ENCODE measurements around the gene ARNT2. TPM values are rescaled to one million over a fixed set of nuclear protein-coding genes. Genes with fewer than 3 reads are reported as not detected.

The ARNT2 gene
- total RNA-seq, 1 donor from 2014 or later = 4.9 TPM

GRCh38 chr15:80591938-80592825 lies 188.0 kb downstream of the ARNT2 start:
- intact Hi-C loops (cut with DNase I) = no loop called here
- no peak for ATAC-seq
- no peak for DNase-seq (ENCODE audit: missing footprints)

GRCh38 chr15:80593486-80594030 lies 189.4 kb downstream of the ARNT2 start:
- intact Hi-C loops (cut with DNase I) = no loop called here
- ATAC-seq (no peak), DNase-seq (ENCODE audit: missing footprints) (no peak)

- intact Hi-C loops (cut with DNase I) = no loop called here
- no peak for DNase-seq (ENCODE audit: missing footprints)
- no peak for ATAC-seq
These were observed 190.1 kb downstream of the ARNT2 start for GRCh38 chr15:80594091-80594889.

- ATAC-seq (no peak), DNase-seq (ENCODE audit: missing footprints) (no peak)
- intact Hi-C loops (cut with DNase I) = no loop called here
These were observed 191.2 kb downstream of the ARNT2 start for GRCh38 chr15:80595396-80595795.

- DNase-seq (ENCODE audit: missing footprints) (no peak), ATAC-seq (peak; percentile 54)
- intact Hi-C loops (cut with DNase I) = no loop called here
These were observed 192.4 kb downstream of the ARNT2 start for GRCh38 chr15:80596521-80596976.

- ATAC-seq = no peak
- no peak for DNase-seq (ENCODE audit: missing footprints)
- intact Hi-C loops (cut with DNase I) = no loop called here
These were observed 192.9 kb downstream of the ARNT2 start for GRCh38 chr15:80597076-80597475.

- intact Hi-C loops (cut with DNase I) = no loop called here
- ATAC-seq = no peak
- no peak for DNase-seq (ENCODE audit: missing footprints)
These were observed 195.2 kb downstream of the ARNT2 start for GRCh38 chr15:80599359-80599758.

GRCh38 chr15:80600626-80601025 lies 196.4 kb downstream of the ARNT2 start:
- intact Hi-C loops (cut with DNase I) = no loop called here
- DNase-seq (ENCODE audit: missing footprints) (no peak), ATAC-seq (no peak)

- DNase-seq (ENCODE audit: missing footprints) (no peak), ATAC-seq (no peak)
- intact Hi-C loops (cut with DNase I) = no loop called here
These were observed 197.1 kb downstream of the ARNT2 start for GRCh38 chr15:80601256-80601655.

GRCh38 chr15:80604583-80605575 lies 200.7 kb downstream of the ARNT2 start:
- ATAC-seq (no peak), DNase-seq (ENCODE audit: missing footprints) (no peak)
- intact Hi-C loops (cut with DNase I) = no loop called here

- DNase-seq (ENCODE audit: missing footprints) (no peak), ATAC-seq (no peak)
- intact Hi-C loops (cut with DNase I) = no loop called here
These were observed 201.5 kb downstream of the ARNT2 start for GRCh38 chr15:80605591-80606150.

GRCh38 chr15:80606511-80607071 lies 202.4 kb downstream of the ARNT2 start:
- no peak for DNase-seq (ENCODE audit: missing footprints)
- intact Hi-C loops (cut with DNase I) = no loop called here
- no peak for ATAC-seq

- DNase-seq (ENCODE audit: missing footprints) = no peak
- intact Hi-C loops (cut with DNase I) = no loop called here
- no peak for ATAC-seq
These were observed 203.3 kb downstream of the ARNT2 start for GRCh38 chr15:80607287-80607980.

GRCh38 chr15:80608688-80609087 lies 204.5 kb downstream of the ARNT2 start:
- intact Hi-C loops (cut with DNase I) = no loop called here
- no peak for DNase-seq (ENCODE audit: missing footprints)
- no peak for ATAC-seq

GRCh38 chr15:80609091-80609490 lies 204.9 kb downstream of the ARNT2 start:
- ATAC-seq (no peak), DNase-seq (ENCODE audit: missing footprints) (no peak)
- intact Hi-C loops (cut with DNase I) = no loop called here

GRCh38 chr15:80609512-80609946 lies 205.3 kb downstream of the ARNT2 start:
- ATAC-seq (no peak), DNase-seq (ENCODE audit: missing footprints) (no peak)
- intact Hi-C loops (cut with DNase I) = no loop called here

GRCh38 chr15:80611543-80612080 lies 207.4 kb downstream of the ARNT2 start:
- no peak for ATAC-seq
- intact Hi-C loops (cut with DNase I) = no loop called here

More at GRCh38 chr15:80611543-80612080, 207.4 kb downstream of the ARNT2 start:
- no peak for DNase-seq (ENCODE audit: missing footprints)

Data from Right ventricle myocardium inferior (tissue), 1 donor.